Measurements from ENCODE around the gene RAP1GDS1. TPM values are rescaled to one million over a fixed set of nuclear protein-coding genes. Genes with fewer than 3 reads are reported as not detected.

RAP1GDS1 gene
- total and polyA plus RNA-seq, 10 donors, result 13.5 to 55.1 (median 46.4) TPM

- Histone ChIP-seq H3K27me3 (replicated peaks in 1 of 7) (no peaks in the 10 kb centered on the region), H3K27ac (no peak overlapping the region), H3K4me1 (no peaks in the 10 kb centered on the region), H3K36me3 (peaks cover 0 to 9% (median 0%) of the 10 kb centered on the region in 6 donors), H3K4me3 (no peak overlapping the region), H3K9me3 (peaks cover 0 to 45% (median 19%) of the 10 kb centered on the region in 8 donors)
- DNase-seq, result no peak
- WGBS, 5 donors, result 85 to 90% (median 87%) methylated on average over 2 of the region's 2 CpGs
- intact Hi-C loops (cut with DNase I; ENCODE audit: low total_unique reads), result no loop called here
- no peak for TF ChIP-seq POLR2AphosphoS5 (IDR thresholded peaks at IDR 0.05)
- TF ChIP-seq CTCF (IDR thresholded peaks at IDR 0.05 in 8 of 11, conservative IDR thresholded peaks at IDR 0.05 in 3 of 11), result no peak
- TF ChIP-seq POLR2A (IDR thresholded peaks at IDR 0.05), result no peak
Measured at GRCh38 chr4:98275145-98275544, 14.0 kb downstream of the RAP1GDS1 start.

GRCh38 chr4:98283219-98284189, 22.3 kb downstream of the RAP1GDS1 start:
- H3K36me3 ChIP-seq, result no peaks in the 10 kb centered on the region
- H3K27me3 ChIP-seq (replicated peaks in 1 of 7), result no peaks in the 10 kb centered on the region
- H3K4me1 ChIP-seq, result peaks cover 0 to 28% (median 7%) of the 10 kb centered on the region in 6 donors
- H3K9me3 ChIP-seq, result peaks cover 0 to 20% (median 13%) of the 10 kb centered on the region in 8 donors
- TF ChIP-seq CTCF (IDR thresholded peaks at IDR 0.05 in 8 of 11, conservative IDR thresholded peaks at IDR 0.05 in 3 of 11), result no peak
- TF ChIP-seq POLR2A (IDR thresholded peaks at IDR 0.05), result no peak
- no peak for TF ChIP-seq POLR2AphosphoS5 (IDR thresholded peaks at IDR 0.05)
- WGBS, 5 donors, result 77 to 88% (median 80%) methylated on average over 3 of the region's 3 CpGs
- intact Hi-C loops (cut with DNase I; ENCODE audit: low total_unique reads), result no loop called here
- H3K4me3 ChIP-seq, result no peak overlapping the region
- H3K27ac ChIP-seq, result no peak overlapping the region
- DNase-seq, result no peak

GRCh38 chr4:98284640-98285046, 23.5 kb downstream of the RAP1GDS1 start:
- WGBS, 5 donors, result 90 to 99% (median 95%) methylated on average over 3 of the region's 3 CpGs
- no peaks in the 10 kb centered on the region for H3K36me3 ChIP-seq

More at GRCh38 chr4:98284640-98285046, 23.5 kb downstream of the RAP1GDS1 start:
- intact Hi-C loops (cut with DNase I; ENCODE audit: low total_unique reads), result no loop called here
- TF ChIP-seq POLR2A (IDR thresholded peaks at IDR 0.05) (no peak), POLR2AphosphoS5 (IDR thresholded peaks at IDR 0.05) (no peak), CTCF (IDR thresholded peaks at IDR 0.05 in 8 of 11, conservative IDR thresholded peaks at IDR 0.05 in 3 of 11) (no peak)
- H3K27ac ChIP-seq, result no peak overlapping the region
- DNase-seq, result no peak
- H3K4me3 ChIP-seq, result no peak overlapping the region
- H3K9me3 ChIP-seq, result peaks cover 0 to 14% (median 6%) of the 10 kb centered on the region in 8 donors
- H3K4me1 ChIP-seq, result peaks cover 5 to 40% (median 17%) of the 10 kb centered on the region in 6 donors
- H3K27me3 ChIP-seq (replicated peaks in 1 of 7), result no peaks in the 10 kb centered on the region
